GM19395 (cell line): ENCODE measurements around the gene DSC2.
"Not testable (repeated sequence)": the region's sequence is repeated elsewhere in the genome, so short reads cannot be mapped to it uniquely, and the experiment has no call there.

Experiments
- ATAC-seq: cut with Tn5 transposase; IDR thresholded peaks from one replicate; pipeline ENCODE4 v1.9.1; 2021; ENCODE audit warnings: mild to moderate bottlenecking, moderate library complexity; ENCODE audit not compliant: unreplicated experiment

The DSC2 gene

DNA sequence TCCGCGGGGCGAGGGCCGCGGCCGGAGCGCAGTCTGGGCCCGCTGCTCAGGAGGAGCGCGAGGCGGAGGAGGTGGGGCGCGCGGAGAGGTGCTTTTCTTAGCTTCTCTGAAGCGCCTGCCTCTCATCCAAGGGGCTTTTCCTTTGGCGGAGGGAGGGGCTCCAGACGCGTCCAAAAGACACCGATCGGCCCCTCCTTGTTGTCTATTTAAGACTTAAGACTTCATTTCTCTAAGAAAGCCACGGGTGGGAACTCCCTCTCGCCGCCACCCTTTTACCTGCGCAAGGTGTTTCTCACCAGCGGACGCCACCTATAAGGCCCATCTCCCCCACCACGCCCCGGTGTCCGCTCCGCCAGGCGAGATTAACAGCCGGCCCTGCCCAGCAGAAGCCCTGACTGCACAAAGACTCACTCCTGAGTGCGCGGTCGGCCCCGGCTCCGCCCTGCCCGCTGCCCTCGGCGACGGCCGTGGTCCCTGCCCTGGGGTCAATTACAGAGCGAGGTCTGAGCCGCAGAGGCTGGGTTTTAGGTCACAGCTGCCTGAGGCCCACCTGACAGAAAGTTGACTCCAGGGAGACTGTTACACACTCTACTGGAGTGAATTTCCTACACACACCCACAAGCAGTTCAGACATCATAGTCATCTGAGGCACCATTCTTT is at the start of gene DSC2:
DSC2 (minus strand) TSS at position 397 of the 660 bp plus-strand sequence. CDS start 450 bp downstream, outside the sequence.
- ATAC-seq: no peak

DNA sequence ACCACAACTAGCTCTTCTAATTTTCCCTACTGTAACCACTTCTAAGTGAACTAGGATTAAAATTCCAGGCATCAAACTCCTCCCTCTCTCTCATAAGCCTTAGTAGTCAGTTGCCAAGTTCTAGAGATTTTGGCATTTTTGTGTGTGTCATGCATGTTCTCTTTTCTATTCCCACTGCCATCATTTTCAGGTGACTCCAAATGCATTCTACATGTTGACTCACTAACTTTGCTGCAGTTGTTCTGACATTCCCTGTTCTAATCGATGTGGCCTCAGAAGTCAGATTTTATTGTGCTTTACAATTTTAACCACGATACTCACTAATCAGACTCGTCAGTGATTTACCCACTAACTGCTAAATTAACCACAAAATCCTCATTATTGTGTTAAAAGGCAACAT is 47.1 kb upstream of the DSC2 start:
- ATAC-seq: no peak

GRCh38 chr18:31148600-31148999 is 46.4 kb upstream of the DSC2 start:
- ATAC-seq: no peak

DNA sequence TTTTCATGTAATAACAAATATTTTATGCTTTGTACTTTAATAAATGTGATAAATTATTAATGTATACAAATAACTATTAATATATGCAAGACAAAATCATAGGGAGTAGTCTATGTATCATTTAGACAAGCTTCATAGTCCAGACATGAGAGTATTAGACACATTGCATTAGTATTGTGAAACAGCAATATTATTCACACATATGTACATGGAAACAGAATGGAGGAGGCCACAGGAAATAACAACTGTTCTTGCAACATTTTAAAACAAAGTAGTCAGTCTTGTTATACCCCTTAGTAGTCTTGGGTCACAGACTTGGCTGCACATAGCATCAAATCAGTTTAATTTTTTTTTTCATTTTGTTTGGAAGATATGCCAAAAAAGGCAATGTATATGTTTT is 44.6 kb upstream of the DSC2 start:
- ATAC-seq: no peak

- no peak for ATAC-seq
Observed at GRCh38 chr18:31143025-31143424, 40.8 kb upstream of the DSC2 start.

DNA sequence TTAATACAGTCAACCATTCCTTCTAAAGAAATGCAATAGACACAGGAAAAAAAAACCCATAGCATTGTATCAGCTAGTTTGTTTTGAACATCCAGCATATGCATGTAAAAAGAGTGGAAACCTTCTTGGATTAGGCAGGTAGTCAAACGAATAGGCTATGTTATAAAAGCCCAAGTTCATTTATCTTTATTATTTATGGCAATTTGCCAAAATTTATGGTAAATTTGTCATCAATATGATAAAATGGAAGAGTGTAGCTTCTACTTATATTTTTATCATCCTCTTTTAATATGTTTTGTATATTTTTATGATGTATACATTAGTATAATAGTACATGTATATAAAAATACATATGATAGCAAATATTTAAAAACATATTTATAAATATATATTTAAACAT is 36.5 kb upstream of the DSC2 start:
- no peak for ATAC-seq

- no peak for ATAC-seq
Observed at GRCh38 chr18:31134988-31135529, 32.8 kb upstream of the DSC2 start.

DNA sequence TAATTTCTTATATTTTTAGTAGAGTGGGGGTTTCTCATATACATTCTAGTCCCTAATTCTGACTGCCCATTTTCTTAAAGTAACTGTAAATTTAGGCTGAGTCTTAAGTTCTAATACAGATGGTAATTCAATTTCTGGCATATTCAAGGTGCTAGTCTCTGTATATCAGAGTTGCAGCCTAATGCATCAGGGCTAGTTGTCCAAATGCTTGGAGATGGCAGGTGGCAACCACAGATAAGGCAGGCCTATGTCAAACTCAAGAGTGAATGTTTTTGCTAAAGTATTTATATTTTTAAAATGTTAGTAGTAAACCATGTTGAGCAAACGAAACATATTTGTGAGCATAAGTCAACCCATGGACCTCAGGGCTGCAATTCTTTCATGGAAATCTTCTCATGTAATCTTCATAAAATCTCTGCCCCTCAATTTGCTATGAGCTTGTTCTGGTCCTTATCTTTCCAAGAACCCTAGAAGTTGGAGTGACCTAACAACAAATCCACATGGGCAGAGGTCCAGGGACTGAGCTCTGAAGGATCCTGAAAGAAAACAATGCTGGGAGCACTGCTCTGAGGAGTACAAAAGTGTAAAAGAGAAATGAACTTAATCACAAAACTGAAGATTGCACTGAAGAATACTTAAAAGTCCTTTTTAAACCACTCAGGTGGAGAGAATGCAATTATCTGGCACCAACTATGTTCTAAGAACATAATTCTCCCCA is 27.3 kb upstream of the DSC2 start:
- no peak for ATAC-seq

- ATAC-seq: no peak
Observed at GRCh38 chr18:31125878-31126277, 23.7 kb upstream of the DSC2 start.

- not testable (repeated sequence) for ATAC-seq
Observed at GRCh38 chr18:31123125-31123524, 20.9 kb upstream of the DSC2 start.

DNA sequence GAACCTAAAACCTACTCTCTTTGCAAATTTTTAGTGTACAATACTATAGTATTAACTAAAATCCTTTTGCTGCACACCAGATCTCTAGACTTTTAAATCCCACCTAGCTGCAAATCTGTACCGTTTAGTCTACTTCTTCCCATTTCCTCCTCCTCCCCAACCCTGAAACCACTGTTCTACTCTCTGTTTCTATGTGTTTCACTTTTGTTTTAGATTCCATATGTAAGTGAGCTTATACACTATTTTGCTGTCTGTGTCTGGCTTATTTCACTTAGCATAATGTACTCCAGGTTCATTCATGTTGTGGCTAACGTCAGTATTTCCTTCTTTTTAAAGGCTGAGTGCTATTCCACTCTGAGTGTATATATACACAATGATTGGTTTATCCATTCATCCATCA is 18.4 kb upstream of the DSC2 start:
- no peak for ATAC-seq

DNA sequence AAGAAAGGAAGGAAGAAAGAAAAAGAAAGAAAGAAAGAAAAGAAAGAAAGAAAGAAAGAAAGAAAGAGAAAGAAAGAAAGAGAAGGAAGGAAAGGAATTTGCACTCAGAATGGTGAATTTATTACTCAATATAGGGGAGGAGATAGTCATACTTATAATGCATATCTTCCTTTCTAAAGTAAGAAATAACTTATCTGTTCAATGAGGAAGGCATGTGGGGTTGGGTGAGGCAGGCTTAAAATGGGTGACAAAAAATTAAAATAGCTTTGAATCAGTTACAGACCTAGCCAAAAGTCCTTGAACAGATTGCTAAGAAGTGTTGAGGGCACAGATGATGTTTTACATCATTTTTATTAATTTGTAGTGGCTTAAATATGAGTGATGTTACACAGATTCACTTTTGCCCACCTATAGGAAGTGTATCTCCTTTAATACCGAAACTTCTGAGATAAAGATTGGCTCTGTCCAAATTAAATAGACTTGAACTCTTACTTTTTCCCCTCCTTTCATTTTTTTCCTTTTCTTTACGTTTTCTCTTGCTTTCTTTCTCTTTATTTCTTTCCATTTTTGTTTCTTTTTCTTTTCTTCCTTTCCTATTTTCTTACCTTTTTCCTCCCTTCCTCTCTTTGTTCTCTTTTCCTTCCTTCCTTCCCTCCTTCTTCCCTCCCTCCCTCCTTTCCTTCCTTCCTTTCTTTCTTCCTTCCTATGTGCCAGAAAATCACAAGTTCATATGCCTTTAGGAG is 14.8 kb upstream of the DSC2 start:
- ATAC-seq: no peak

- no peak for ATAC-seq
Observed at GRCh38 chr18:31112804-31113203, 10.6 kb upstream of the DSC2 start.

DNA sequence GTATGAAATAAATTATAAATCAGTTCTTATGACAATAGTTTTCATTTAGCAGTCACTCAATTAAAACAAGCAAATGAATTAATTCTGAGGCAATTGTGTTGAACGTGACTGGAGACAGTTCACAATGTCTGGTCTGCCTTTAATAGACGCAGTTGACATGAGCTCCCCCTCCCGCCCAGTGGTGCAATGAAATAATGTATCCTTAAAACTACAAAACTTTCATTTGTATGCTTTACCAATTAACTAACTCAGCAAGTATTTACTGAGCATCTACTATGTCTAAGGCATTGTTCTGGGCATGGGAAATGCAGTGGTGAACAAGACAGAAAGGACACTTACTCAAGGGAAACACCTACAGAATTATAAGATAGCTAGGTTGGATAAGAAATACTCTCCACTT is 3.5 kb upstream of the DSC2 start:
- no peak for ATAC-seq

- no peak for ATAC-seq
Observed at GRCh38 chr18:31104444-31104843, 2.2 kb upstream of the DSC2 start.

DNA sequence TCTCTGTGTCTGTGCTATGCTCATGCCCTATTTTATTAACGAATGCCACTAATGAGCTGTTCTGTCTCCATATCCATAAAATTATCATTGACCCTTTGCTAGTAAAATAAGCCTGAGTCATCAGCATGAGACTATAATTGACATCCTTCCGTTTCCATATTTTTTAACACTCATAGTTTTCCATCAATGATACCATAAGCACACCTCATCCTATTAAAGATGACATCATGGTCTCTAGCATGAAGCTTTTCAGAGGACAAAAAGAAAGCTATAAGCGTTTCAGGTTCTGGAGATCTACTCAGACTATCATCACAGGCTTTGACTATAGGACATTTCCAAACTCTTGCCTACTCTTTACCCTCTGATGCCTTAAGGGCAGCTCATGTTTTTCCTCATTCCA is 1.2 kb upstream of the DSC2 start:
- no peak for ATAC-seq

DNA sequence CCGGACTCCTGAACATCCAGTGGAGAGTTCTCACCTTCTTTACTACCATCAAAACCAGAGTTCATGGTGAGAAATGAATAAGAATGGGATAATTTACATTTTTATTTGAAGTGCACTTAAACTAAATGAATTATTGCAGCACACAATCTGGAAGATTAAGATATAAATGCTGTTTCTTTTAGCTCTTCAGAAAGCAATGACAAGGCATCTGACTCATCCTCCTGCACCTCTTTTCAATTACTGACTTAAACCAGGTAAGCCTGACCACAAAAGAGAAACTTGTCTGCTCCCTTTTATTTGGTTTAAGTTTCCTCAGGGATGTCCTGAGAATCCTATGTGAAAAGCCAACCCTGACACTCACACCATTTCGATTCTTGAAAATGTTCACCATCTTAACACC is 720 bp upstream of the DSC2 start:
- ATAC-seq: no peak

DNA sequence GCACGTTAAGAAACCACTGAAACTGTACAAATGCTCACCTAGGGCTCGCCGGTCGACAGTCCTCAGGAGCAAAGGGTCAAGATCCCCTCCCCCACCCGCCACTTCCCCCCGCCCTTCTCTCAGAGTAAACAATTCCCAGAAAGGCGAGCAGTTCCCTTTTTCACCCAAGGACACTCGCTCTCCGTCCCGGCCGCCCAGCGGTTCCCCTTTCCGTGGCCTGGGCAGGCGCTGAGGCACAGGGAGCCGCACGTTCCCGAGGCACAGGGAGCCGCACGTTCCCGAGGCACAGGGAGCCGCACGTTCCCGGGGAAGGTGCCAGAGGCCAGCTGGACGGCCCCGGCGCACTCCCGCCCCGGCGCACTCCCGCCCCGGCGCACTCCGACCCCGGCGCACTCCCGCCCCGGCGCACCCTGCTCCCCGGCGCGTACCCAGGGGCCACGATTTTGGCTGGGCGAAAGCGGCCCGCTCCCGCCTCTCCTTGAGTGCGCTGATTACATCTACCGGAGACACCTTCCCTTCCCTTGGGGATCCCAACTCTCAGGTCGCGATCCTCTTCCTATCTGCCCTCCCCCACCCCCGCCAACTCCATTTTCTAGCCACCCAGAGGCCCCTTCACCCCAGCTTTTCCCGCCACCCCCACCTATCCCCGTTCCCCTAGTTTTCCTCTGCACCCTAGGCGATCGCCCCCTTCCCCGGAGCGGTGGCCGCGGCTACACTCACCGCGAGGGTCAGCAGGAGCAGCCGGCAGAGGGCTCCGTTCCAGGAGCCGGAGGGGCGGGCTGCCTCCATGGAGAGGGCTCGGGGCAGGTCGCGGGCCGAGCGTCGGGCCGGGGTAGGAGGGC is 817 bp downstream of the DSC2 start:
- ATAC-seq: no peak

GRCh38 chr18:31100436-31101182 is 1.6 kb downstream of the DSC2 start:
- ATAC-seq: no peak
